Measurements from ENCODE around the gene SUSD1. TPM values are rescaled to one million over a fixed set of nuclear protein-coding genes. Genes with fewer than 3 reads are reported as not detected.

Gene SUSD1
- total RNA-seq, 4 donors from 2014 or later = 2.6 to 6.2 (median 3.4) TPM

GRCh38 chr9:112056996-112057395, 118.1 kb downstream of the SUSD1 start:
- DNase-seq (ENCODE audit: low spot score in 2 of 2) = no peak
- TF ChIP-seq CTCF (IDR thresholded peaks at IDR 0.05) = no peak
- TF ChIP-seq POLR2A (IDR thresholded peaks at IDR 0.05) = no peak
- 64 to 98% methylated on average over 2 of the region's 2 CpGs for WGBS, 2 donors
- H3K4me3 ChIP-seq (ENCODE audit: low read depth, poor library complexity, severe bottlenecking) = no peak overlapping the region
- intact Hi-C loops (cut with DNase I; ENCODE audit: low total_unique reads) = no loop called here

- TF ChIP-seq POLR2A (IDR thresholded peaks at IDR 0.05) (no peak), CTCF (IDR thresholded peaks at IDR 0.05) (no peak)
- DNase-seq (ENCODE audit: low spot score in 2 of 2) = no peak
- intact Hi-C loops (cut with DNase I; ENCODE audit: low total_unique reads) = no loop called here
- H3K4me3 ChIP-seq (ENCODE audit: low read depth, poor library complexity, severe bottlenecking) = no peak overlapping the region
- WGBS, 2 donors = 95 to 97% methylated on average over 4 of the region's 4 CpGs
Measured at GRCh38 chr9:112054916-112055315, 120.2 kb downstream of the SUSD1 start.

GRCh38 chr9:112051812-112052211, 123.3 kb downstream of the SUSD1 start:
- no peak for DNase-seq (ENCODE audit: low spot score in 2 of 2)
- 65 to 71% methylated on average over 5 of the region's 5 CpGs for WGBS, 2 donors
- TF ChIP-seq POLR2A (IDR thresholded peaks at IDR 0.05) (no peak), CTCF (IDR thresholded peaks at IDR 0.05) (no peak)
- no peak overlapping the region for H3K4me3 ChIP-seq (ENCODE audit: low read depth, poor library complexity, severe bottlenecking)
- intact Hi-C loops (cut with DNase I; ENCODE audit: low total_unique reads) = no loop called here

- WGBS, 2 donors = 31 to 38% methylated on average over 7 of the region's 7 CpGs
- DNase-seq (ENCODE audit: low spot score in 2 of 2) = peak in 1 of 2 donors; percentile 74
- TF ChIP-seq POLR2A (IDR thresholded peaks at IDR 0.05) = no peak
- TF ChIP-seq CTCF (IDR thresholded peaks at IDR 0.05) = no peak
- no peak overlapping the region for H3K4me3 ChIP-seq (ENCODE audit: low read depth, poor library complexity, severe bottlenecking)
- intact Hi-C loops (cut with DNase I; ENCODE audit: low total_unique reads) = no loop called here
Measured at GRCh38 chr9:112050544-112051475, 124.3 kb downstream of the SUSD1 start.

- no peak overlapping the region for H3K4me3 ChIP-seq (ENCODE audit: low read depth, poor library complexity, severe bottlenecking)
- DNase-seq (ENCODE audit: low spot score in 2 of 2) = no peak
- no peak for TF ChIP-seq CTCF (IDR thresholded peaks at IDR 0.05)
- no peak for TF ChIP-seq POLR2A (IDR thresholded peaks at IDR 0.05)
- intact Hi-C loops (cut with DNase I; ENCODE audit: low total_unique reads) = no loop called here
- 28 to 30% methylated on average over 4 of the region's 4 CpGs for WGBS, 2 donors
Measured at GRCh38 chr9:112049811-112050516, 125.1 kb downstream of the SUSD1 start.

Measured in lower leg skin (tissue), 4 donors.